Prostate gland (tissue), 2 donors: ENCODE data around the gene TNFRSF6B.

Experiments used
- POLR2A ChIP-seq: fragments of 450-650 bp; IDR thresholded peaks from one replicate; pipeline ENCODE4 v1.6.1; 2016; ENCODE audit warnings: antibody characterized with exemption, mild to moderate bottlenecking
- POLR2AphosphoS5 ChIP-seq: sonication (generic); formaldehyde crosslinking; IDR thresholded peaks from one replicate; pipeline ENCODE4 v1.6.1; 2017; ENCODE audit warnings: antibody characterized with exemption
- TF ChIP-seq, protein P1 (sequence below), 4 experiments: fragments of 200-600 bp in 2 of 4; fragments of 450-650 bp in 2 of 4; sonication (generic) in 2 of 4; IDR thresholded peaks; 1 replicate in 3 of 4; 2 replicates in 1 of 4; pipeline ENCODE4 v1.5.1; 2016 to 2019; ENCODE audit warnings: antibody characterized with exemption in 4 of 4, mild to moderate bottlenecking in 2 of 4, moderate library complexity in 2 of 4

DNA sequence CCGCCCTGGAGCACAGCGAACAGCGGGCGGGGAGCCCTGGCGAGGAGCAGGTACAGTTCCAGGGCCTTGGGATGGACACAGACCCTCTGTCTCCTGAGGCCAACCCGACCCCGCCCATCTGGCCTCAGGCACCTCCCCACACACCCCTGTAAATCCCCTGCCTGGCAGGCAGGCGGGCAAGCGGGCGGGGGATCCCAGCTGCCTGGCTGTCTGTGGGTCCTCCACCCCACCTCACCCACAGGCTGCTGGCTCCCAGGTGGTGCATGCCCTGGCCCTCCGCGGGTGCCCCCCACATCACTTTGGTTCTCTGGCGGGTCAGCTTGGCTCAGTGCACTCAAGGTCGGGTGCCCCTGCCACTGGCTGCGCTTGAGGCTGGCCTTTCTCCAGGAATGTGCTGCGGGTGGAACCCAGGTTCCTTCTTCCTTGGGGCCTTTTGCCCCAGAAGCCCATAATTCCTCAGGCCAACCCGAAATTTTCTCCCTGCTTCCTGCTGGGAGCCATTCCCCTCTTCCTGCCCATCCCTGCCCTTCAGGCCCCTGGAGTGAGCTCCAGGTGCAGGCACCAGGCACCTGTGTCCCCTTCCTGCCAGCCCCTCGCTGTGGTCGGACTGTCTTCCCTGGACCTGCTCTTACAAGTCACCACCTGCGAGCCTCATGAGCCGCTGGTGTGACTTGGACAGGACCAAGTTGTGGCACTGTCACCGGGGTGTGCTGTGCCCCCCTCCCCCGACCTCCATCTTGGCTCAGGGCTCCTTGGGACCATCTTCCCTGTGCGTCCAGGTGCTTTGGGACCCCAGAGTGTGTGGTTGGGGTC, 5.3 kb upstream of the TNFRSF6B start:
- TF ChIP-seq, protein P1, sequence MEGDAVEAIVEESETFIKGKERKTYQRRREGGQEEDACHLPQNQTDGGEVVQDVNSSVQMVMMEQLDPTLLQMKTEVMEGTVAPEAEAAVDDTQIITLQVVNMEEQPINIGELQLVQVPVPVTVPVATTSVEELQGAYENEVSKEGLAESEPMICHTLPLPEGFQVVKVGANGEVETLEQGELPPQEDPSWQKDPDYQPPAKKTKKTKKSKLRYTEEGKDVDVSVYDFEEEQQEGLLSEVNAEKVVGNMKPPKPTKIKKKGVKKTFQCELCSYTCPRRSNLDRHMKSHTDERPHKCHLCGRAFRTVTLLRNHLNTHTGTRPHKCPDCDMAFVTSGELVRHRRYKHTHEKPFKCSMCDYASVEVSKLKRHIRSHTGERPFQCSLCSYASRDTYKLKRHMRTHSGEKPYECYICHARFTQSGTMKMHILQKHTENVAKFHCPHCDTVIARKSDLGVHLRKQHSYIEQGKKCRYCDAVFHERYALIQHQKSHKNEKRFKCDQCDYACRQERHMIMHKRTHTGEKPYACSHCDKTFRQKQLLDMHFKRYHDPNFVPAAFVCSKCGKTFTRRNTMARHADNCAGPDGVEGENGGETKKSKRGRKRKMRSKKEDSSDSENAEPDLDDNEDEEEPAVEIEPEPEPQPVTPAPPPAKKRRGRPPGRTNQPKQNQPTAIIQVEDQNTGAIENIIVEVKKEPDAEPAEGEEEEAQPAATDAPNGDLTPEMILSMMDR (IDR thresholded peaks at IDR 0.05): no peak
- TF ChIP-seq POLR2AphosphoS5 (no peak), POLR2A (no peak)
